Activated CD4-positive, alpha-beta T cell treated with anti-CD3 and anti-CD28 coated beads, Interleukin-2, Interleukin-4, amounts not matched to agents 100 ng/mL and 50 ng/mL, durations not matched to agents 16 hours and 8 hours (primary cell): ENCODE measurements around the gene SHISA7.

Experiments
- DNase-seq: peaks from one replicate; pipeline ENCODE4 v3.0.0-alpha.2; 2020; ENCODE audit warnings: low spot score

Gene SHISA7

GRCh38 chr19:55387736-55388497 is 55.2 kb downstream of the SHISA7 start:
- no peak for DNase-seq

- DNase-seq: no peak
Measured at GRCh38 chr19:55386493-55386971, 56.6 kb downstream of the SHISA7 start.

DNA sequence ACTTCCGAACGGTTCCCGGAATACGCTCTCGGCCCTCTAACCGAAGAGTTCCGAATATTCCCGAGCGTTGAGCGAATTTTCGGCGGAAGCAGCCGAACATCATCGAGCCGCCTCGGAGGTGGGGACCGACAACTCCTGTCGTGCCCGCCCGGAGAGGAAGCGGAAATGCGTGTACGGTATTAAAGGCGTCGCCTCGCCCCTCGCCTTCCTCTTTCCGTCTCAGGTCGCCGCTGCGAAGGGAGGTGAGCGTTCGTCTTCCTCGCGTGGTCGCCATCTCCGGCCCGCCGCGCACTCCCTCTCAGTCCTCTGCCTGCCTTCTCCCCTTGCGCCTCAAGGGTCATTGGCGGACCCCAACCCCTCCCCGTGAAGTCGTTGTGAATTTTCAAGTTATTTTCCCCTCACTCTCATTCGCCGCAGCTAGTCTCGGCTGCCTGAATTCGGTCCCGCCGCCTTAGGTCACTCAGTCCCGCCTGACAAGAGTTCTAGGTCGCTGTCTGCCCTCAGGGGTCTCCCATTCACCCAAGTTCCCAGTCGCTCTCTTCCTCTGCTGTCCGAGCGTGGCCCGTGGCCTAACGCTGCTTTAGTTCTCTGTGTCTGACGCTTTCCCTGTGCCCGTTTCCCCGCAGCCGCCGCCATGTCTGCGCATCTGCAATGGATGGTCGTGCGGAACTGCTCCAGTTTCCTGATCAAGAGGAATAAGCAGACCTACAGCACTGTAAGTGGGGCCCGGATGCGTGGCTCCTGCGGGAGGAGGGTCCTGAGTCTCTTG is 57.2 kb downstream of the SHISA7 start, which contains the start of gene RPL28:
Gene RPL28, plus strand, starts transcription at position 209 of the 769 bp plus-strand sequence. Its CDS starts 426 bp downstream, at position 635.
- DNase-seq: peak; percentile 99

DNA sequence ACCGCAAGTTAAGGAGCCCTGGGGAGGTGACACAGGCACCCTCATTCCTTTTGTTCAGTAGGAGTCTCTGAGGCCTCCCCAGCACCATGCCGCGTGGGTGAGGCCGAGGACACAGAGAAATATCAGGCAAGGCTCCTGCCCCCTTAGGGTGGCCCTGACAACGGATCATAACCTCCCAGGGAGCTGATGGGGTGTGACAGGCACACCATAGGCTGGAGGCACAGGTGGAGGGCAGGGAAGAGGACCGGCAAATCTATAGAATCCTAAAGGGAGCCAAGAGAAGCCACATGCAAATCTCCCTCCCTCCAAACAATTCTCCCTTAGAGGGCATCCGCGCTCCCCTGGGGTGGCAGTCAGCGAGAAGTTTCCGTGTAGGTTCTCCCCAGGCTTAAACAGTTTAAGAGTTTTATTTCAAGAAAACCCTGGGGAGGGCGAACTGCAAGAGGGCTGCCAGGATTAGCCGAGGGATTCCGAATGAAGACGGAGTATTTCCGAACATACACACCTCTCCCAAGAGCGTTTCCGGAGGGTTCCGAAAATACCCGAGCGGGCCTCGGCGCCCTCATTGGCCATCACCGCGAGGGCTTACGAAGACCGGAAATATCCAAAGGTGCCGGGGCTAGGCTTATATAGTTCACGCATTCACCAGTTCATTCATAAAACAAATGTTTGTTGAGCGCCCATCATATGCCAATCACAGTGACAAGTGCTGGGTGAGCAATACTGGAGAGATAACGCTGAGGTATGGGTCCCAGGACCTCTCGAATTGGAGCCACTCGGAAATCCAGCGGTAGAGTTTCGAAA is 58.0 kb downstream of the SHISA7 start:
- peak; percentile 98 for DNase-seq

GRCh38 chr19:55384131-55384919 is 58.8 kb downstream of the SHISA7 start, which contains the start of gene TMEM238:
Gene TMEM238, minus strand, starts transcription at chr19:55384292. Its CDS starts 33 bp downstream, at chr19:55384259.
- DNase-seq: peak; percentile 43

DNA sequence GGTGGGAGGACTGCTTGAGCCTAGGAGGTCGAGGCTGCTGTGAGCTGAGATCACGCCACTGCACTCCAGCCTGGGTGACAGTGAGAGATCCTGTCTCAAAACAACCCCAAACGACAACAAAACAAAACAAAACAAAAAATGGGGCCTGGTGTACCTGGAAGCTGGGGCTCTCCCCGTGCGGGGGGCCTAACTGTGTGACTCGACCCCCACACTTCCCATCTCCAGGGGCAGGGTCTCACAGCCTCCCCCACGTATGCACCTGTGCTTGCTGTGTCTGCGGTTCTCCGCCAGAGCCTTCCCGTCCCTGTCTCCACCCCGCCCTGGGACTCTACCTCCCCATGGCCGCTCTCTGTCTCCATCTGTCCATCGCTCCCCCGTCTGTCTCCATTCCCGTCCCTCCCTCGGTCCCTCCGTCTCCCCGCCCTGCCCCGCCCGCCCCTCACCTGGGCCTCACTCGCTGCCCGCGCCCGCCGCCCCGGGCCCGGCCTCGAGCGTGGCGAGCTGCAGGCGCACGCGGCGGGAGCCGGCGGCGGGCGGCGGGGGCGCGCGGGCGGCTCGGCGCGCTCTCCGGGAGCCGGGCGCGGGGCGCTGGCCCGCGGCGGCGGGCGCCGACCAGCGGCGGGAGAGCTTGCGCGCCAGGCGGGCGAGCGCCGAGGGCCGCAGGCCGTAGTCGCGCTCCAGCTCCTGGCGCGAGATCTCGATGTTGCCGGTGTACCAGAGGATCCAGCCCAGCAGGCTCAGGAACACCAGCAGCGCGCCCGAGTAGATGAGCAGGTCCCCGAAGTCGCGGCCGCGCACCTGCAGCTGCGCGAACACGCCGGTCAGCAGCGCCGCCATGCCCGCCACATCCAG is 59.6 kb downstream of the SHISA7 start:
- DNase-seq: peak; percentile 48

DNA sequence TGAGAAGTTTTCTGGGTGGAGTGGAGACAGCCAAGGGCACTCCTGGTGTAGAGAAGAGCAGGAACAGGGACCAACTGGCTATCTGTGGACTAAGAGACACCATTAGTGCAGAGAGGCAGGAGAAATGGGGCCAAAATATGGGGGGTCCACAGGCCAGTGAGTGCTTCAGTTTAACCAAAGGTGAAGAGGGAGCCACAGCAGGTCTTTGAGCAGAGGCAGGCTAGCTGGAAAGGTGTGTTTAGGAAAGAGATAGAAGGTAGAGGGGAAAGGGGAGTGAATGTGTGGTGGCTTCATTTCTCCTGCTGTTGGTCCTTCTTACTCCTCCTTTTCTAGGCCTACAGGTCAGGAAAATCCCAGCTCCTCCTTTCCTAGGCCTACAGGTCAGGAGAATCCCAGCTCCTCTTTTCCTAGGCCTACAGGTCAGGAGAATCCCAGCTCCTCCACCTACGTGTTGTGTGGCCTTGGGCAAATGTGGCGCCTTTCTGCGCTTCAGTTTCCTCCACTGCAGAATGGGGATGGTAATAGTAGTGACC is 60.5 kb downstream of the SHISA7 start:
- no peak for DNase-seq

DNA sequence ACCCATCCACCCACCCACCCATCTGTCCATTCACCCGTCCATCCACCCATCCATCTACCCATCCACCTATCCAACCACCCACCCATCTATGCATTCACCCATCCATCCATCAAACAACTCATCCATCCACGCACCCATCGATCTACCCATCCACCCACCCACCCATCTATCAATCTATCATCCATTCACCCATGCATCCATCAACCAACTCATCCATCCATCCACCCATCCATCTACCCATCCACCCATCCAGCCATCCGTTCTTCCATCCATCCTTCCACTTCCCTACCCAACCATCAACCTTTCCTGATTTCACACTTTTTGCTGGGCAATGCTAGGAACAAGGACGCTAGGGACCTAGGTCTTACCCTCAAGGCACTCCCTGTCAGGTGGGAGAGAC is 61.1 kb downstream of the SHISA7 start:
- no peak for DNase-seq

DNA sequence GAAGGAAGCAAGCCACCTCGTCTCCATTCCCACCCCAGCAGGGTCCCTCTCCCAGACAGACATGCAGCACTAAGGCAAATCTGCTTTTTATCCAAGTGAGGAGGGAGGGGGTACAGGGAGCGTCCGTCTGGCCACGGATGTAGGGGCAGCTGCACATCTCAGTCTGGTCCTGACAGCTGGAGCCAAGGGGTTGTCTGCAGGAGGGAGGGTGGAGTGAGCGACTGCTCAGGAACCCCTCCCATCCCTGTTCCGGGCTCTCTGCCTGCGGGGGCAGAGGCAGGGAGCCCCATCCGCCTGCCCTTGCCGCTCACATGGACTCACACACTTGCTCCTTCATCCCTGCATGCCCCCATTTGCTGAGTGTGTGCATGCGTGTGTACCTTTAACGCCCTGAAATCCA is 63.9 kb downstream of the SHISA7 start:
- DNase-seq: no peak
